NCI-H146 treated with DMSO at 0.1 percent for 48 hours (cell line): Measurements from ENCODE around the gene OCIAD1.
"Not testable (repeated sequence)": the region's sequence is repeated elsewhere in the genome, so short reads cannot be mapped to it uniquely, and the experiment has no call there.

Source experiments
- DNase-seq: peaks from one replicate; lab custom pipeline; 2025; ENCODE audit not compliant: unreplicated experiment; lab: John Stamatoyannopoulos, UW

Gene OCIAD1

GRCh38 chr4:48816971-48817370, 13.9 kb upstream of the OCIAD1 start:
- DNase-seq, result no peak

- DNase-seq, result not testable (repeated sequence)
Measured at GRCh38 chr4:48821431-48821830, 9.5 kb upstream of the OCIAD1 start.

- no peak for DNase-seq
Measured at GRCh38 chr4:48827622-48828021, 3.3 kb upstream of the OCIAD1 start.

- peak; percentile 45 for DNase-seq
Measured at GRCh38 chr4:48831532-48832030, 693 bp downstream of the OCIAD1 start.

GRCh38 chr4:48832571-48832970, 1.7 kb downstream of the OCIAD1 start:
- no peak for DNase-seq

- DNase-seq, result no peak
Measured at GRCh38 chr4:48836658-48837057, 5.8 kb downstream of the OCIAD1 start.

- DNase-seq, result no peak
Measured at GRCh38 chr4:48841045-48841827, 10.3 kb downstream of the OCIAD1 start.

- DNase-seq, result no peak
Measured at GRCh38 chr4:48844843-48845242, 14.0 kb downstream of the OCIAD1 start.

- not testable (repeated sequence) for DNase-seq
Measured at GRCh38 chr4:48848799-48849198, 17.9 kb downstream of the OCIAD1 start.

GRCh38 chr4:48851651-48852050, 20.8 kb downstream of the OCIAD1 start:
- DNase-seq, result no peak

GRCh38 chr4:48853604-48854394, 22.9 kb downstream of the OCIAD1 start:
- no peak for DNase-seq

GRCh38 chr4:48854395-48854683, 23.5 kb downstream of the OCIAD1 start:
- DNase-seq, result no peak

GRCh38 chr4:48854982-48855381, 24.1 kb downstream of the OCIAD1 start:
- DNase-seq, result no peak

- DNase-seq, result no peak
Measured at GRCh38 chr4:48858130-48858529, 27.2 kb downstream of the OCIAD1 start.

- no peak for DNase-seq
Measured at GRCh38 chr4:48862038-48862437, 31.1 kb downstream of the OCIAD1 start.

GRCh38 chr4:48862661-48863060, 31.8 kb downstream of the OCIAD1 start:
- DNase-seq, result no peak

GRCh38 chr4:48863728-48864127, 32.8 kb downstream of the OCIAD1 start:
- DNase-seq, result no peak

GRCh38 chr4:48864696-48865095, 33.8 kb downstream of the OCIAD1 start:
- DNase-seq, result not testable (repeated sequence)

- DNase-seq, result no peak
Measured at GRCh38 chr4:48877827-48878535, 47.1 kb downstream of the OCIAD1 start.

- no peak for DNase-seq
Measured at GRCh38 chr4:48879561-48880442, 48.9 kb downstream of the OCIAD1 start.

GRCh38 chr4:48881646-48882045, 50.8 kb downstream of the OCIAD1 start:
- DNase-seq, result not testable (repeated sequence)
